ENCODE measurements around the gene CEP126. TPM values are rescaled to one million over a fixed set of nuclear protein-coding genes. Genes with fewer than 3 reads are reported as not detected.

The CEP126 gene
- total and polyA plus RNA-seq, 2 of the 13 experiments (the other 11 are each of a cell fraction or from before 2014, with no cell fraction given), result 1.4 to 1.7 TPM

DNA sequence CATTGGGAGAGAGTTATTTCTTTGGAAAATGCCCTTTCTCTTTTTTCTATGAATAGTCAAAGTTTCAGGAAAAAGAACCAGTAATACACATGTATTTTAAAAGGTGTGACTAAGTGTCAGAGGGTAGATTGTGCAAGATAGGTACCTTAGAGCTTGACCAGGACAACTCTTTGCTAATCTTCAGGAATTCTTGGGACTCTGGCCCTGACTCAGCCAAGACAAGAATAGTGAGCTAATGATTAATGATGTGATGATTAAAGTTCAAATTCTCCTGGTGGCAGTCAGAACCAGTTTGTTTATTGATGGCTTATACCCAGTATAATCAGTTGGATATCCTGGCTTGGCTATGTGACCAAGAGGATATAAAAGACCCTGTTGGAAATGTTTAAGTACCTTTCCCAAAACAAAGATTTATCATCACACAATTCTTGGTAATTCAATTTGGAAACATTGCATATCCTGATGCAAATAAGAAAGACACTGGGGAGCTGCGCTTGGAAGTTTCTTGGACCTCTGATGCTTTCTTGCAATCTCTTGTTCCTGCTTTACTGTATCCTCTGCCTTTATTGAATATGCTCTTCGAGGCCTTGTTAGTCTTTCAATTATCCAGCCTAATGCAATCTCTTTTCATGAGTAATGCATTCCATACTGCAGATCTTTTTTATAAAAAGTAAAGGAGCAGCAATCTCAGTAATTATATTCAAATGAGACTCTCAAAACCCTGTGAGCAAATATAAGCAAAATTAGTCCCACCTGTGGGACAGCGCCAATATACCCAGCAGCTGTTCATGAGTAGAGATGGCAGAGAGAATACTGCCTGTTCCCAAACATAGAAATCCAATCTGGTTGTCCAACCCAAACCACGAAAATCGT is 48.0 kb upstream of the CEP126 start (continued):
- TF ChIP-seq FOXA3 (CRISPR knock-in tag; IDR thresholded peaks at IDR 0.05), result peak; percentile 70
- no peak for TF ChIP-seq DZIP1 (CRISPR knock-in tag; IDR thresholded peaks at IDR 0.05)
- TF ChIP-seq THAP11 (CRISPR knock-in tag; IDR thresholded peaks at IDR 0.05), result peak; percentile 58; the same call in 1 of the 2 replicates
- no peak for TF ChIP-seq ZNF883 (CRISPR knock-in tag; IDR thresholded peaks at IDR 0.05; ENCODE audit: not compliant biosample characterization)
- TF ChIP-seq HOXA7 (CRISPR knock-in tag; IDR thresholded peaks at IDR 0.05), result no peak
- peak; percentile 70 for TF ChIP-seq RARA (CRISPR knock-in tag; IDR thresholded peaks at IDR 0.05)
- 0 out of 2 replicates have a peak, but pooled peaks have one; percentile 29 for TF ChIP-seq ZFP1 (CRISPR knock-in tag; IDR thresholded peaks at IDR 0.05)
- no peak for TF ChIP-seq ZNF563 (CRISPR knock-in tag; IDR thresholded peaks at IDR 0.05)
- peak; percentile 48; the same call in 1 of the 2 replicates for TF ChIP-seq FOSL1 (CRISPR knock-in tag; IDR thresholded peaks at IDR 0.05; ENCODE audit: borderline replicate concordance)
- no peak for TF ChIP-seq ZNF225 (CRISPR knock-in tag; IDR thresholded peaks at IDR 0.05)
- TF ChIP-seq, protein P1, sequence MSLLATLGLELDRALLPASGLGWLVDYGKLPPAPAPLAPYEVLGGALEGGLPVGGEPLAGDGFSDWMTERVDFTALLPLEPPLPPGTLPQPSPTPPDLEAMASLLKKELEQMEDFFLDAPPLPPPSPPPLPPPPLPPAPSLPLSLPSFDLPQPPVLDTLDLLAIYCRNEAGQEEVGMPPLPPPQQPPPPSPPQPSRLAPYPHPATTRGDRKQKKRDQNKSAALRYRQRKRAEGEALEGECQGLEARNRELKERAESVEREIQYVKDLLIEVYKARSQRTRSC (CRISPR knock-in tag; IDR thresholded peaks at IDR 0.05; ENCODE audit: low read depth), result no peak
- TF ChIP-seq, protein P2, sequence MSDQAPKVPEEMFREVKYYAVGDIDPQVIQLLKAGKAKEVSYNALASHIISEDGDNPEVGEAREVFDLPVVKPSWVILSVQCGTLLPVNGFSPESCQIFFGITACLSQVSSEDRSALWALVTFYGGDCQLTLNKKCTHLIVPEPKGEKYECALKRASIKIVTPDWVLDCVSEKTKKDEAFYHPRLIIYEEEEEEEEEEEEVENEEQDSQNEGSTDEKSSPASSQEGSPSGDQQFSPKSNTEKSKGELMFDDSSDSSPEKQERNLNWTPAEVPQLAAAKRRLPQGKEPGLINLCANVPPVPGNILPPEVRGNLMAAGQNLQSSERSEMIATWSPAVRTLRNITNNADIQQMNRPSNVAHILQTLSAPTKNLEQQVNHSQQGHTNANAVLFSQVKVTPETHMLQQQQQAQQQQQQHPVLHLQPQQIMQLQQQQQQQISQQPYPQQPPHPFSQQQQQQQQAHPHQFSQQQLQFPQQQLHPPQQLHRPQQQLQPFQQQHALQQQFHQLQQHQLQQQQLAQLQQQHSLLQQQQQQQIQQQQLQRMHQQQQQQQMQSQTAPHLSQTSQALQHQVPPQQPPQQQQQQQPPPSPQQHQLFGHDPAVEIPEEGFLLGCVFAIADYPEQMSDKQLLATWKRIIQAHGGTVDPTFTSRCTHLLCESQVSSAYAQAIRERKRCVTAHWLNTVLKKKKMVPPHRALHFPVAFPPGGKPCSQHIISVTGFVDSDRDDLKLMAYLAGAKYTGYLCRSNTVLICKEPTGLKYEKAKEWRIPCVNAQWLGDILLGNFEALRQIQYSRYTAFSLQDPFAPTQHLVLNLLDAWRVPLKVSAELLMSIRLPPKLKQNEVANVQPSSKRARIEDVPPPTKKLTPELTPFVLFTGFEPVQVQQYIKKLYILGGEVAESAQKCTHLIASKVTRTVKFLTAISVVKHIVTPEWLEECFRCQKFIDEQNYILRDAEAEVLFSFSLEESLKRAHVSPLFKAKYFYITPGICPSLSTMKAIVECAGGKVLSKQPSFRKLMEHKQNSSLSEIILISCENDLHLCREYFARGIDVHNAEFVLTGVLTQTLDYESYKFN (CRISPR knock-in tag; conservative IDR thresholded peaks at IDR 0.05), result peak; percentile 92
- TF ChIP-seq NR2F2 (IDR thresholded peaks at IDR 0.05; ENCODE audit: borderline replicate concordance, low read depth), result peak; percentile 72
- TF ChIP-seq, protein P3, sequence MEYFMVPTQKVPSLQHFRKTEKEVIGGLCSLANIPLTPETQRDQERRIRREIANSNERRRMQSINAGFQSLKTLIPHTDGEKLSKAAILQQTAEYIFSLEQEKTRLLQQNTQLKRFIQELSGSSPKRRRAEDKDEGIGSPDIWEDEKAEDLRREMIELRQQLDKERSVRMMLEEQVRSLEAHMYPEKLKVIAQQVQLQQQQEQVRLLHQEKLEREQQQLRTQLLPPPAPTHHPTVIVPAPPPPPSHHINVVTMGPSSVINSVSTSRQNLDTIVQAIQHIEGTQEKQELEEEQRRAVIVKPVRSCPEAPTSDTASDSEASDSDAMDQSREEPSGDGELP (IDR thresholded peaks at IDR 0.05; ENCODE audit: borderline replicate concordance, low read depth), result no peak
- 0 out of 2 replicates have a peak, but pooled peaks have one; percentile 56 for TF ChIP-seq ZNF878 (CRISPR knock-in tag; IDR thresholded peaks at IDR 0.05)
- no peak for TF ChIP-seq TAF15 (IDR thresholded peaks at IDR 0.05; ENCODE audit: low read depth, low read length, poor library complexity, severe bottlenecking)
- TF ChIP-seq NR2F1 (CRISPR knock-in tag; IDR thresholded peaks at IDR 0.05), result peak; percentile 38 to 55; a peak in 2 of 4 replicates
- TF ChIP-seq ZNF564 (CRISPR knock-in tag; IDR thresholded peaks at IDR 0.05), result no peak
- no peak for TF ChIP-seq ZNF550 (CRISPR knock-in tag; IDR thresholded peaks at IDR 0.05; ENCODE audit: borderline replicate concordance)
- no peak for TF ChIP-seq MLLT10 (CRISPR knock-in tag; IDR thresholded peaks at IDR 0.05)
- no peak for TF ChIP-seq ZNF124 (CRISPR knock-in tag; IDR thresholded peaks at IDR 0.05)
- no peak for TF ChIP-seq SRY (CRISPR knock-in tag; IDR thresholded peaks at IDR 0.05)
- TF ChIP-seq ZNF205 (CRISPR knock-in tag; IDR thresholded peaks at IDR 0.05), result no peak

Measured in HepG2 (cell line).